ENCODE data around the gene PFDN5.

The PFDN5 gene

GRCh38 chr12:53299101-53299453 is 3.7 kb downstream of the PFDN5 start:
- Mint-ChIP-seq H3K36me3 (ENCODE audit: low read depth) (peaks cover 76% of the 10 kb centered on the region), H3K4me3 (peak overlapping the region; percentile 96), H3K27me3 (peaks cover 2% of the 10 kb centered on the region), H3K27ac (peak overlapping the region; percentile 97), H3K9me3 (no peaks in the 10 kb centered on the region), H3K4me1 (peaks cover 84% of the 10 kb centered on the region)
- peak; percentile 54 for DNase-seq
- ATAC-seq, result peak; percentile 53

- ATAC-seq (peak; percentile 81), DNase-seq (peak; percentile 85)
- peak within 1 kb of the TSS; percentile 96 for H3K4me3 Mint-ChIP-seq
- peaks cover 2% of the 10 kb centered on the region for H3K27me3 Mint-ChIP-seq
- H3K4me1 Mint-ChIP-seq, result peaks cover 82% of the 10 kb centered on the region
- H3K36me3 Mint-ChIP-seq (ENCODE audit: low read depth), result peaks cover 72% of the 10 kb centered on the region
- H3K27ac Mint-ChIP-seq, result peak within 1 kb of the TSS; percentile 97
- no peaks in the 10 kb centered on the region for H3K9me3 Mint-ChIP-seq
These were observed 4.3 kb downstream of the PFDN5 start, which contains the start of gene MYG1 for GRCh38 chr12:53299454-53300180. Gene MYG1, plus strand, starts transcription at chr12:53299695. Its CDS starts 43 bp downstream, at chr12:53299738.

- peaks cover 72% of the 10 kb centered on the region for H3K36me3 Mint-ChIP-seq (ENCODE audit: low read depth)
- peak; percentile 22 for DNase-seq
- H3K4me1 Mint-ChIP-seq, result peaks cover 76% of the 10 kb centered on the region
These were observed 4.8 kb downstream of the PFDN5 start for GRCh38 chr12:53300187-53300586.

GRCh38 chr12:53302903-53303302 is 7.6 kb downstream of the PFDN5 start:
- Mint-ChIP-seq H3K27me3 (peaks cover 2% of the 10 kb centered on the region), H3K36me3 (ENCODE audit: low read depth) (peaks cover 59% of the 10 kb centered on the region), H3K9me3 (no peaks in the 10 kb centered on the region), H3K4me1 (peaks cover 54% of the 10 kb centered on the region), H3K27ac (peak overlapping the region; percentile 97), H3K4me3 (peak overlapping the region; percentile 96)
- DNase-seq (no peak), ATAC-seq (no peak)

More at GRCh38 chr12:53300187-53300586, 4.8 kb downstream of the PFDN5 start:
- no peak for ATAC-seq
- Mint-ChIP-seq H3K27me3 (peaks cover 2% of the 10 kb centered on the region), H3K9me3 (no peaks in the 10 kb centered on the region), H3K27ac (peak overlapping the region; percentile 97), H3K4me3 (peak overlapping the region; percentile 96)

- Mint-ChIP-seq H3K9me3 (no peaks in the 10 kb centered on the region), H3K36me3 (ENCODE audit: low read depth) (peaks cover 34% of the 10 kb centered on the region), H3K27me3 (no peaks in the 10 kb centered on the region), H3K27ac (no peak overlapping the region), H3K4me1 (peaks cover 16% of the 10 kb centered on the region), H3K4me3 (no peak overlapping the region)
- ATAC-seq (no peak), DNase-seq (no peak)
These were observed 11.5 kb downstream of the PFDN5 start for GRCh38 chr12:53306826-53307225.

GRCh38 chr12:53308276-53308675 is 12.9 kb downstream of the PFDN5 start:
- peaks cover 25% of the 10 kb centered on the region for H3K36me3 Mint-ChIP-seq (ENCODE audit: low read depth)

GRCh38 chr12:53313996-53314395 is 18.7 kb downstream of the PFDN5 start:
- DNase-seq, result no peak
- no peaks in the 10 kb centered on the region for H3K9me3 Mint-ChIP-seq
- peaks cover 34% of the 10 kb centered on the region for H3K36me3 Mint-ChIP-seq (ENCODE audit: low read depth)
- H3K27ac Mint-ChIP-seq, result no peak overlapping the region
- H3K27me3 Mint-ChIP-seq, result no peaks in the 10 kb centered on the region
- peaks cover 8% of the 10 kb centered on the region for H3K4me1 Mint-ChIP-seq
- no peak for ATAC-seq
- H3K4me3 Mint-ChIP-seq, result no peak overlapping the region

More at GRCh38 chr12:53308276-53308675, 12.9 kb downstream of the PFDN5 start:
- Mint-ChIP-seq H3K4me1 (peaks cover 2% of the 10 kb centered on the region), H3K27ac (peak overlapping the region; percentile 5), H3K27me3 (no peaks in the 10 kb centered on the region), H3K9me3 (no peaks in the 10 kb centered on the region), H3K4me3 (no peak overlapping the region)
- ATAC-seq (no peak), DNase-seq (no peak)

- H3K36me3 Mint-ChIP-seq (ENCODE audit: low read depth), result peaks cover 16% of the 10 kb centered on the region
- H3K4me3 Mint-ChIP-seq, result peak overlapping the region; percentile 95
- DNase-seq (no peak), ATAC-seq (no peak)
- peaks cover 45% of the 10 kb centered on the region for H3K4me1 Mint-ChIP-seq
- H3K9me3 Mint-ChIP-seq, result no peaks in the 10 kb centered on the region
- peak overlapping the region; percentile 95 for H3K27ac Mint-ChIP-seq
- H3K27me3 Mint-ChIP-seq, result no peaks in the 10 kb centered on the region
These were observed 25.2 kb downstream of the PFDN5 start for GRCh38 chr12:53320352-53321195.

- peak; percentile 61 for DNase-seq
- H3K4me1 Mint-ChIP-seq, result peaks cover 50% of the 10 kb centered on the region
- H3K4me3 Mint-ChIP-seq, result peak overlapping the region; percentile 90
- peaks cover 6% of the 10 kb centered on the region for H3K27me3 Mint-ChIP-seq
- H3K27ac Mint-ChIP-seq, result peak overlapping the region; percentile 99
- H3K9me3 Mint-ChIP-seq, result no peaks in the 10 kb centered on the region
- peaks cover 3% of the 10 kb centered on the region for H3K36me3 Mint-ChIP-seq (ENCODE audit: low read depth)
- ATAC-seq, result peak; percentile 21
These were observed 28.9 kb downstream of the PFDN5 start for GRCh38 chr12:53324113-53324778.

GRCh38 chr12:53324779-53325510 is 29.6 kb downstream of the PFDN5 start:
- peak overlapping the region; percentile 99 for H3K27ac Mint-ChIP-seq
- ATAC-seq (peak; percentile 79), DNase-seq (peak; percentile 93)
- peaks cover 7% of the 10 kb centered on the region for H3K27me3 Mint-ChIP-seq
- H3K36me3 Mint-ChIP-seq (ENCODE audit: low read depth), result peaks cover 2% of the 10 kb centered on the region
- peaks cover 47% of the 10 kb centered on the region for H3K4me1 Mint-ChIP-seq
- H3K4me3 Mint-ChIP-seq, result peak overlapping the region; percentile 90
- no peaks in the 10 kb centered on the region for H3K9me3 Mint-ChIP-seq

- H3K36me3 Mint-ChIP-seq (ENCODE audit: low read depth), result no peaks in the 10 kb centered on the region
- peaks cover 41% of the 10 kb centered on the region for H3K4me1 Mint-ChIP-seq
- H3K27ac Mint-ChIP-seq, result peak overlapping the region; percentile 60
- DNase-seq (peak; percentile 49), ATAC-seq (no peak)
- H3K4me3 Mint-ChIP-seq, result peak overlapping the region; percentile 90
- no peaks in the 10 kb centered on the region for H3K9me3 Mint-ChIP-seq
- H3K27me3 Mint-ChIP-seq, result peaks cover 7% of the 10 kb centered on the region
These were observed 30.2 kb downstream of the PFDN5 start for GRCh38 chr12:53325511-53326061.

GRCh38 chr12:53326460-53327185 is 31.3 kb downstream of the PFDN5 start:
- DNase-seq (no peak), ATAC-seq (no peak)
- Mint-ChIP-seq H3K27ac (no peak overlapping the region), H3K27me3 (peaks cover 7% of the 10 kb centered on the region), H3K4me3 (peak overlapping the region; percentile 90), H3K36me3 (ENCODE audit: low read depth) (no peaks in the 10 kb centered on the region), H3K4me1 (peaks cover 31% of the 10 kb centered on the region), H3K9me3 (no peaks in the 10 kb centered on the region)

GRCh38 chr12:53327435-53328042 is 32.2 kb downstream of the PFDN5 start:
- DNase-seq, result no peak
- Mint-ChIP-seq H3K27ac (no peak overlapping the region), H3K4me3 (no peak overlapping the region), H3K27me3 (peaks cover 9% of the 10 kb centered on the region), H3K4me1 (peaks cover 25% of the 10 kb centered on the region), H3K9me3 (no peaks in the 10 kb centered on the region), H3K36me3 (ENCODE audit: low read depth) (no peaks in the 10 kb centered on the region)
- no peak for ATAC-seq

Data from activated naive CD8-positive, alpha-beta T cell treated with anti-CD3 and anti-CD28 coated beads, Interleukin-2, amount 50 U/mL, for 24 hours (primary cell).